Central memory CD4-positive, alpha-beta T cell (primary cell): ENCODE measurements around the gene SIM1.

Experiments used
- DNase-seq: peaks from one replicate; pipeline ENCODE4 v3.0.0; 2022

The SIM1 gene

DNA sequence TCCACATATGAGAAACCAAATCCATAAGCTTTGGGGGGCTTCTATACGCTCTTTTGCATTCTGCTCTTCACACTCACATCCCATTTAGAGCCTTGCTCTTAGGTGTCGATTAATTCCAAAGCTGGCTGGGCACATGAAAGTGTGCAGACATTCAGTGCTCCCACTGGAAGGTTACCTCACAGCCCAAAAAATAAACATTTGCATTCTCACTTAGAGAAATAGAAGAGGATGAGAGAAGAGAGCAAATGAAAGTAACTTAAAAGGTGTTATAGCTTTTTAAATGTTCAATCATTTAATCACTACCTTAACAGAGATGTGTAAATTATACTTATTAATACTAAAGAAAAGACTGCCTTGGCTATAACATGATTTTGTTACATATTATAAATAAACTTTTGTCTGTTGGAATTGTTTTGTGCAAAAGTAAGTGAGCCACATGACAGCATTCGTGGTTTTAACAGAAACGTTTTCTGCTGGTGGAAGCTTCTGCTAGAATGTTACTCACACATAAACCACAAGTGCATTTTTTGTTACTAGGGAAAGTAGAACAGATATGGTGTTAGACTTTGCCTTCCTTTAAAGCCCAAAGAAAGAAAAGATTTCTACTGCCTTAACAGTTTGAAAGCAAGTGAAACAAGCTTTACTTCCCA is 116.7 kb downstream of the SIM1 start:
- DNase-seq: no peak

DNA sequence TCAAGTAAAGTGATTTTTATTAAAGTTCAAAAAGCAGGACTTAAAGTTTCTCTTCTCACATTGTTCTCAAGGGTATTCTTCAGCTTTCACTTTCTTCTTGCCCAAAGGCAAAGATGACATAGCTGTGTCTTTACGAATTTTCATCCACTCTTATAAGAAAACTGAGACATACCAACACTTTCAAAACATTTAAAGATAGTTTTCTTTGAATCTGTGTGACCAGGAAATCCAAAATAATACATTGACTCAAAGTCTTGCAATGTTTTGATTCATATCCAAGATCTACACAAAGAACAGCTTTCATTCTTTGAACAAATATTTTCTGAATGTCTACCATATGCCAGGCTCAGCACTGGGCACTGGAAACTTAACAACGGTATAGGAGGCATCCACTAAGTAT is 117.9 kb downstream of the SIM1 start:
- no peak for DNase-seq

DNA sequence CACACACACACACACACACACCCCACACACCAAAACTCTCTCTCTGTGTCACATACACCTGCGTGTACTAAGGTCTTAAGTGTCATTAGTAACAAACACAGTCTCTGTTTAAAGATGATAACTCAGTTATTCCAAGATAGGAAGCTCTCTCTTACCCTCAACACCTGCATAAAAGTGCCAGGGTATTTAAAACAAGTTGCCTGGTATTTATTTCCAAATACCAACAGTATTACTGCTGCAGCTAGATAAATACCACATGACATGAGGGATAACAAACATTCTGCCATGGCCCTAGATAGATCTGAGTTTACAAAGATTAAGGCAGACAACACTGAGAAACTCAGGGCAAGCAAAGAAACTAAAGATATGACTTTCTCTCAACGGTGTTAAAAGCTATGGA is 118.5 kb downstream of the SIM1 start:
- DNase-seq: no peak

DNA sequence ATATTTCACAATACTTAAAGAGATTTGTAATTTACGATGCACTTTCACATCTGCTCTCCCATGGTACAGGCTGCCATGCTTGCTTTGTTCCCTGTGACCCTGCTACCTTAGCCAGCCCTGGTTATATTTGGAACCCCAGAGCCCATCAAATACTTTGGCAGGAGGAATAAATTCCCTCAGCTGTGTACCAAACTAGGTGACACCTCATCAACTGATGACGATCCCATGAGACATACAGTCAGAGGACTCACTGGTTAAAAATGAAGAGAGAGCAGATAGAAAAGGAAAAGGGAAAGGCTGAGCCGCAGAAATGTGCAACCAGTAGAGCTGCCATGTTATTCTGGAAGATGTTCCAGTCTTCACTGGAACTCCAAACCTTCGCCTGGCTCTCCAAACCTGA is 120.0 kb downstream of the SIM1 start:
- no peak for DNase-seq

DNA sequence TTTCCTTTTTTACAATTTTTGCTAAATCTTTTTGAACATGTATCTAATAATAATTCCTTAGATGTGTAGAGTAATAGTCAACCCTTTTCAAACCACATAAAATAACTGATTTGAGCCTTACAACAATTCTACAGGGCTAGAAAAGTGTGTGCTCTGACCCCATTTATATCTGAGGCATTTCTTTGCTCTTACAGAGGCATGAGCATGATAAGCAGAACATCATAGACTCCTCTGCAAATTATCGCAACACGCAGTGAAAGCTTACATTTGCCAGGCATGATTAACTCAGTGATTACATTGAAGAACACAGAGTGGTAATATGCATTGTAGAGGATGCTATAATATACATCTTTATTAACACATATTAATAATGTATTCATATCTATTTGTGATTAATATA is 120.4 kb downstream of the SIM1 start:
- DNase-seq: no peak

DNA sequence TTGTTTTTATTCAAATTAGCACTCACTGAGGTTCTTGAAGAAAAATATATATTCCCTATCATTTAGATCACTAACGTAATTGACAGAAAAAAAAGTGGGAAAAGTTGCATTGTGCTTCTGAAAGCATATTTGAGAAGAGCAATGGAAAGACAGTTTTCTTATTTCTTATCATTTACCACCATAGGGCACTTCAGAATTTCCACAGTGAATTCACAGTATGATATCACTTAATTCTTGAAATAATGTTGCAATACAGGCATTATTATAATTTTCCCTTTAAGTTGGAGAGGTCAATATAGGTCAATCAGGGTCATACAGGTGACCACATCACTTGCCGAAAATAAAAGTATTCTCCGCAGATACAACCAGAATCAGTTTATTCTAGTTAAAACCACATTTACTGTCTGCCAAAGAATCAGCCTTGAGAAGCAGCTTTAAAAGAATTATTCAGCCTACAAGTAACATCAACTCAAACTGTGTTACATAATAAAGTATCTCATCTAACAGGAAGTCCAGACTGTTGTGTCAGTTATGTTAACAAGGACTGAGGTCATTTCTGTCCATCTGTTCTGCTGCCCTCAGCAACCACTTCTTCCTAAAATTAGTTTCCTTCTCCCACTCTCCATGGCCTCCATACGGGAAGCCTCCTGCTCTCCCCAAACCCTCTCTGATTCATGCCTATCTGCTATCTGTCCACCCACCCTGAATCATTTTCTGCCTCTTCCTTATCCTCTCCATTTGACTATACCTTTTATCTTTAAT is 121.2 kb downstream of the SIM1 start:
- DNase-seq: no peak

DNA sequence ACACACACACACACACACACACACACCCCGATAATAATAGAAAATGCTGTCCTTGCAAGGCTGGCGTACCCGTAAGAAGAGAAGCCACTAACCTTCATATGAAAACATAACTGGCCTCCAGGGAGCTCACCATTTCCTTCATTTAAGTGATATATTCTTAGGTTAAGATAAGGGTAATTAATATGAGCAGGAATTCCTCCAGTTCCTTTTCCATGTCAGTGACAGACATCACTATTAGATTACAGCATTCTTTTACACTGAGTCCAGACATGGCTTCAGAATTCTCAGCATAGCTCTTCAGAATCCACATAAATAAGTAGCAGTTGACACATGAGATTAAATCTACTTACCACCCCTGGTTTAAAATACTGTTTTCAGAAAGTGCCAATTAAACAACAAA is 121.9 kb downstream of the SIM1 start:
- no peak for DNase-seq

DNA sequence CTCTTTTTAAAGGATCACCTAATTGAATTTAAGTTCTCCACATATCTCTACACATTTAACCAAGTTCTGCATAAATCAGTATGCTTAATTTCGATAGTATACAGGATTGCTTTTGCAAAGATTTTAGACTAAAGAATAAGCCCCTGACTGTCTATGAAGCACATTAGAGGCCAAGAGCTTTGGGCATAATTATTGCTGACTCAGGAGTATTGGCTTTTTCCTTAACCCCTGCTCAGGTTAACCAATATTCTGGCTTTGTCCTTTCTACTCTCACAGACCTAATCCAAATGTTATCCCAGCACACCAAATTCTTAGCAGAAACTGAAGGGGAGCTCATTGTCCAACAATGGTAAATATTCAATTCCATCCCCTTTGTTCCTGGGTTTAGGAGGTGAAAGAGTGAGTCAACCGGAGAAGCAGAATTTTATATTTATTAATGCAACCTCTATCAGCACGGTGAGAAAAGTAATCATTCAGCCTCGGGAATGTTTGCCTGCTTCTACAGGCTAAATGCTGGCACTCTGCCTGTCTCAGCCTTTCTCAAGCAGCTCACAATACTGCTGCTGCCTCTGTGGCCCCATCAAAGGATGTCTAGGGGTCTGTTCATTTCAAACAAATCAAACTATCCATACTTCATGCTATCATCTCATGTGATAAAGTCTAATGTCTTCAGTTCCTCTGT is 125.0 kb downstream of the SIM1 start:
- DNase-seq: no peak

DNA sequence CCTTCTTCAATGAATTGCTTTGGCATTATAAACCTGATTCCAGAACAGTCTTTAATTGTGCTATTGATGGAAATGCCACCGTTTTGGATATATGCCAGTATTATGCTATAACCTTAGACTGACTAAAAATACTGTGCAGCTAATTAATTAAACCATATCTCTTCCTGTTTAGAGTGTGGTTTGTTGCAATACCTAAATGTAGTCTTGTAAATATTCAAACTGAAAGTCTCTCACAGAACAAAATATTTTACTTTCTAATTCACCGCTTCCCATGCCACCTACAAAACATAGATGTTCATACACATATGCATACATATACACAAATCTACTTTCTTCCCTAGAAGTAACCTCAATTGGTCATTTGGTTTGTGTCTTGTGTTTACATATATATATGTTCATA is 126.6 kb downstream of the SIM1 start:
- DNase-seq: no peak

DNA sequence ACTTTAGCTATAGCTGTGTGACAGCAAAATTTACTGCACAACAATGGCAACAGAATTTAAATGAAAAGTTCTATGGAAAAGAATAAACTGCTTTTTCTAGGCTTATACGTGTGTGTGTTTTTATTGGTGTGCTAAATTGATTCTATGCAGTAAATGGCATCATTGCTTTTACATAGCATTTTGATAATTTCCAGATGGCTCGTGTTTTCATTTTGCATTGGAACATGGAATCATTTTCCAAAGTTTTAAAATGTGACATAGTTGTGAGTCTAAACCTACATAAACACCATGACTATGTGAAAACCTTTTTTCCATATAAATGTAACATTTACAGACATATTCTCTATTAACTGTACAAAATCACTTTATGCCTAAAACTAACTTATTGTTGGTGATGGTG is 127.8 kb downstream of the SIM1 start:
- DNase-seq: no peak

DNA sequence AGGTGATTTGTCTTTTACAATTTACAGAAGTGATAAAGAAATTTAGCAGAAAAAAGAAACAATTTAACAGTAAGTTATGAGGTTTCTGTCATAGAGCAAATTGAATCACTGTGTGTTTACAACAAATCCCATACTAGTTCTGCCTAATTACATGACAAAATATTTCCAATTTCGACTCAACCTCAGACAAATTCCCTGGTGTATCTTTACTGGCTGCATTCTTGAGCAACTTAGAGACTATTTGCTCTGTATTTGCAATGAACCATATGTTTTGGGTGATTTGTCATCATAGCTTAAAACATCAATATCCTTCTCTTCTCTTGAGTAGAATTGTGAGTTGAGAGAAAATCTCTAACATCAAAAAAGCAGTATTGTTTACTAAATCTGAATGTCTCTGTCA is 128.7 kb downstream of the SIM1 start:
- DNase-seq: no peak
